Measurements from ENCODE around the gene OR5K1. TPM values are rescaled to one million over a fixed set of nuclear protein-coding genes. Genes with fewer than 3 reads are reported as not detected.

Gene OR5K1
- not detected for total RNA-seq
- not detected for polyA plus RNA-seq
- long read RNA-seq, donor 1: 0 reads
- long read RNA-seq, donor 2: 0 reads

DNA sequence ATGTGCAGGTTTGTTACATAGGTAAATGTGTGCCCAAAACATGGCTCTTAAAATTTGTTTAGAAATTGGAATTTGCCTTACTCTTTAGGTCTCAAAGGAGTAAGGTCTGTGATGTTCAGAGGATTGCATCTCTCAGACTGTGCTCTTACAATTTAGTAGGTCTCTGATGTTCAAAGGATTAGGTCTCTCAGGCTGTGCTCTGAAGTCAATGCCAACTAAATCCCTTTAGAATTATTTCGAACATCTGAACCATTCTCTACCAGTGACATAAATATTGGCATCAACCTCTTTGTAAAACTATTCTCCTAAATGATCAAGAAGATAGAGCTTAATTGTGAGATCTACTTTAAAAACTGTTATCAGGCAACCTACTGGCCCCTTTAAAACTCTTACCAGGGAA lies at the start of gene OR5K1:
TSS of gene OR5K1 (plus strand) at position 301 of the 400 bp plus-strand sequence. CDS start 6,376 bp downstream, outside the sequence.
- no peaks in the 10 kb centered on the region for H3K27me3 ChIP-seq (replicated peaks in 1 of 7)
- no peak for DNase-seq
- TF ChIP-seq POLR2A (IDR thresholded peaks at IDR 0.05) (no peak), POLR2AphosphoS5 (IDR thresholded peaks at IDR 0.05) (no peak)
- TF ChIP-seq, protein P1, sequence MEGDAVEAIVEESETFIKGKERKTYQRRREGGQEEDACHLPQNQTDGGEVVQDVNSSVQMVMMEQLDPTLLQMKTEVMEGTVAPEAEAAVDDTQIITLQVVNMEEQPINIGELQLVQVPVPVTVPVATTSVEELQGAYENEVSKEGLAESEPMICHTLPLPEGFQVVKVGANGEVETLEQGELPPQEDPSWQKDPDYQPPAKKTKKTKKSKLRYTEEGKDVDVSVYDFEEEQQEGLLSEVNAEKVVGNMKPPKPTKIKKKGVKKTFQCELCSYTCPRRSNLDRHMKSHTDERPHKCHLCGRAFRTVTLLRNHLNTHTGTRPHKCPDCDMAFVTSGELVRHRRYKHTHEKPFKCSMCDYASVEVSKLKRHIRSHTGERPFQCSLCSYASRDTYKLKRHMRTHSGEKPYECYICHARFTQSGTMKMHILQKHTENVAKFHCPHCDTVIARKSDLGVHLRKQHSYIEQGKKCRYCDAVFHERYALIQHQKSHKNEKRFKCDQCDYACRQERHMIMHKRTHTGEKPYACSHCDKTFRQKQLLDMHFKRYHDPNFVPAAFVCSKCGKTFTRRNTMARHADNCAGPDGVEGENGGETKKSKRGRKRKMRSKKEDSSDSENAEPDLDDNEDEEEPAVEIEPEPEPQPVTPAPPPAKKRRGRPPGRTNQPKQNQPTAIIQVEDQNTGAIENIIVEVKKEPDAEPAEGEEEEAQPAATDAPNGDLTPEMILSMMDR (IDR thresholded peaks at IDR 0.05 in 8 of 11, conservative IDR thresholded peaks at IDR 0.05 in 3 of 11): no peak
- WGBS, 5 donors: 76 to 92% (median 84%) methylated on average over 1 of the region's 1 CpG
- no peaks in the 10 kb centered on the region for H3K4me1 ChIP-seq
- H3K9me3 ChIP-seq: peaks cover 0 to 10% (median 7%) of the 10 kb centered on the region in 8 donors
- H3K27ac ChIP-seq: no peak within 1 kb of the TSS
- intact Hi-C loops (cut with DNase I; ENCODE audit: low total_unique reads): no loop called here
- H3K36me3 ChIP-seq: no peaks in the 10 kb centered on the region
- H3K4me3 ChIP-seq: no peak within 1 kb of the TSS

DNA sequence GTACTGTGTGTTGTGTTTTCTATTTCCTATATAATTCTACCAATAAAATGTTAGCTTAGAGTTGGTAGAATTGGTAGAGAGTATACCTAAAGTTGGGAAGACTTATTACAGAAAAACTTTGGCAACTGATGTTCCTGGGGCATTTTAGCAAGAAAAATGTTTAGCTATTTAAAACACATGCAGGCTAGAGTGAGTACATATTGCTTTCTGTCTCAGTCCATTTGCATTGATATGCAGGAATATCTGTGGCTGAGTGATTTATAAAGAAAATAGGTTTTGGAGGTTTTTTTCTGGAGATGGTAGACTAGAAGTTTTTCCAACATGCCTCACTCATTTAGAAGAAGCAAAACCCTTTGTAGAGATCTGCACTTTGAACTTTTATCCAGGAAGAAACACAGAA lies 30.4 kb upstream of the OR5K1 start:
- intact Hi-C loops (cut with DNase I; ENCODE audit: low total_unique reads): no loop called here
- no peaks in the 10 kb centered on the region for H3K27me3 ChIP-seq (replicated peaks in 1 of 7)
- TF ChIP-seq, protein P1 (IDR thresholded peaks at IDR 0.05 in 8 of 11, conservative IDR thresholded peaks at IDR 0.05 in 3 of 11): no peak
- TF ChIP-seq POLR2AphosphoS5 (IDR thresholded peaks at IDR 0.05) (no peak), POLR2A (IDR thresholded peaks at IDR 0.05) (no peak)
- no peak for DNase-seq
- H3K27ac ChIP-seq: no peak overlapping the region
- no peak overlapping the region for H3K4me3 ChIP-seq
- peaks cover 0 to 55% (median 39%) of the 10 kb centered on the region in 8 donors for H3K9me3 ChIP-seq
- H3K4me1 ChIP-seq: no peaks in the 10 kb centered on the region
- no peaks in the 10 kb centered on the region for H3K36me3 ChIP-seq

DNA sequence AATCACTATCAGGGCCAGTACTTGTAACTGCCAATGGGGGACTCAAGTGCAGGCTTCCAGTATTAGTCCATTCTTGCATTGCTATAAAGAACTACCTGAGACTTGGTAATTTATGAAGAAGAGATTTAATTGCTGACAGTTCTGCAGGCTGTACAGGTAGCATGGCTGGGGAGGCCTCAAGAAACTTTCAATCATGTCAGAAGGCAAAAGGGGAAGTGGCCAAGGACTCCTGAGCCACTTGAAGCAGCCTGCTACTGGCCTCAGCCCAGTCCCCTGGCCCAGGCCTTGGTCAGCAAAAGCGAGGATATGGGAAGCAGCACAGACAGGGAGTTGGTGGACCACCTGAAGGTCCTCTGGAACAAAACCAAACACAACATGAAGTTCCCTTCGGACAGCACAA lies 29.2 kb upstream of the OR5K1 start:
- DNase-seq: no peak
- H3K4me3 ChIP-seq: no peak overlapping the region
- H3K36me3 ChIP-seq: no peaks in the 10 kb centered on the region
- TF ChIP-seq POLR2A (IDR thresholded peaks at IDR 0.05): no peak
- TF ChIP-seq POLR2AphosphoS5 (IDR thresholded peaks at IDR 0.05): no peak
- TF ChIP-seq, protein P1 (IDR thresholded peaks at IDR 0.05 in 8 of 11, conservative IDR thresholded peaks at IDR 0.05 in 3 of 11): no peak
- no peaks in the 10 kb centered on the region for H3K4me1 ChIP-seq
- WGBS, 5 donors: 26 to 38% (median 33%) methylated on average over 2 of the region's 2 CpGs
- no peak overlapping the region for H3K27ac ChIP-seq
- peaks cover 0 to 43% (median 28%) of the 10 kb centered on the region in 8 donors for H3K9me3 ChIP-seq
- no peaks in the 10 kb centered on the region for H3K27me3 ChIP-seq (replicated peaks in 1 of 7)
- intact Hi-C loops (cut with DNase I; ENCODE audit: low total_unique reads): no loop called here

DNA sequence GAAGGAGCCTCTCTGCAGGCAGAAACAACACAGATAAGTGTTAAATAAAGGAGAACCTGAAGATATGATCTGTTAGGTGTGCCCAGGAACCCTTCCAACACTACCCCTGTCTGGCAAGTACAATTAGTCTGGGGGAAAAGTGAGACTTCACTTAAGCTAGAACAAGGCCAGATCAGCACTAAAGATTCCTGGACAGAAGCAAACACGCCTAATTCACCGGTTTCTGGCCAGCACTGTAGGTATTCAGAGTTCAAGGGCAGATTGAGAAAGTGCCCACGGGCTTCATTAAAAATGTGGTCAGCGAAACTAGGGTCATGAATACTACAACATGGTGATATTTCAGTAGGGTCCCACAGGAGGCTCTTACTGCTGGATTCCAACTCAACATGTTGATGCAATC lies 28.6 kb upstream of the OR5K1 start:
- TF ChIP-seq POLR2A (IDR thresholded peaks at IDR 0.05) (no peak), POLR2AphosphoS5 (IDR thresholded peaks at IDR 0.05) (no peak)
- TF ChIP-seq, protein P1 (IDR thresholded peaks at IDR 0.05 in 8 of 11, conservative IDR thresholded peaks at IDR 0.05 in 3 of 11): no peak
- H3K36me3 ChIP-seq: no peaks in the 10 kb centered on the region
- no peaks in the 10 kb centered on the region for H3K27me3 ChIP-seq (replicated peaks in 1 of 7)
- no peak for DNase-seq
- peaks cover 0 to 37% (median 21%) of the 10 kb centered on the region in 8 donors for H3K9me3 ChIP-seq
- H3K4me3 ChIP-seq: no peak overlapping the region
- intact Hi-C loops (cut with DNase I; ENCODE audit: low total_unique reads): no loop called here
- H3K27ac ChIP-seq: no peak overlapping the region
- no peaks in the 10 kb centered on the region for H3K4me1 ChIP-seq
- 81 to 89% (median 82%) methylated on average over 4 of the region's 4 CpGs for WGBS, 5 donors
